Stomach (tissue), 9 donors: Measurements from ENCODE around the gene TGFBR2. TPM values are rescaled to one million over a fixed set of nuclear protein-coding genes. Genes with fewer than 3 reads are reported as not detected.

Experiments used
- DNase-seq, 2 donors: peaks; one replicate each; pipeline versions ENCODE4 v3.0.0 to v3.0.0-alpha.2; 2013 to 2019
- H3K27ac ChIP-seq, 5 donors: fragments of 200-600 bp in 4 of 5; sonication (generic) in 4 of 5; one replicate each; pipeline ENCODE4 v1.5.1; 2013 to 2019; ENCODE audit warnings: mild to moderate bottlenecking in 1 of 5, moderate library complexity in 1 of 5
- H3K27me3 ChIP-seq, 3 donors: fragments of 200-600 bp; sonication (generic); one replicate each; pipeline ENCODE4 v1.5.1; 2017 to 2019; ENCODE audit warnings: mixed run types in 1 of 3
- H3K36me3 ChIP-seq, 4 donors: fragments of 200-600 bp; sonication (generic); 1 replicate in 3 of 4; 2 replicates in 1 of 4; pipeline ENCODE4 v1.5.1; 2016 to 2019
- H3K4me1 ChIP-seq, 4 donors: fragments of 200-600 bp; sonication (generic); one replicate each; pipeline ENCODE4 v1.5.1; 2016 to 2019
- H3K4me3 ChIP-seq, 4 donors: fragments of 200-600 bp; sonication (generic) in 3 of 4; one replicate each; pipeline ENCODE4 v1.5.1; 2016 to 2019; ENCODE audit warnings: mild to moderate bottlenecking in 1 of 4
- H3K9me3 ChIP-seq, 4 donors: fragments of 200-600 bp; sonication (generic); one replicate each; pipeline ENCODE4 v1.5.1; 2016 to 2019
- EP300 ChIP-seq: sonication (generic); formaldehyde crosslinking; IDR thresholded peaks from one replicate; pipeline ENCODE4 v1.6.1; 2017; ENCODE audit warnings: antibody characterized with exemption
- POLR2A ChIP-seq, 4 donors: fragments of 450-650 bp; IDR thresholded peaks; one replicate each; pipeline ENCODE4 v1.6.1; 2016; ENCODE audit warnings: antibody characterized with exemption in 4 of 4, control low read depth in 2 of 4, mild to moderate bottlenecking in 1 of 4, moderate library complexity in 1 of 4
- POLR2AphosphoS5 ChIP-seq, 3 donors: sonication (generic); formaldehyde crosslinking; IDR thresholded peaks; one replicate each; pipeline ENCODE4 v1.6.1; 2016; ENCODE audit warnings: antibody characterized with exemption in 3 of 3
- WGBS, 5 donors: extraction: QIAGEN DNeasy Blood & Tissue Kit in 3 of 5; methylation state at CpG; one replicate each; pipeline versions ENCODE4 v1.1.5 to v1.1.7; 2013 to 2018; 5-methylcytosine and 5-hydroxymethylcytosine counted together
- intact Hi-C: fragments of 100-400 bp; cut with DNase I; formaldehyde crosslinking; loops from one replicate; pipeline ENCODE4 v1.15.1; 2023; ENCODE audit warnings: low total_unique reads
- polyA plus RNA-seq, 3 donors: library from polyadenylated mRNA; stranded (reverse); fragments of 200-250 nt; gene quantifications; one replicate each; pipeline ENCODE4 v1.2.3, GENCODE V29; 2013
- total RNA-seq, 5 donors: library from RNA; depleted of rRNA; stranded (reverse); fragments of >200 nt; gene quantifications; one replicate each; pipeline versions ENCODE4 v1.1.0 to v1.2.3, GENCODE V29; 2014 to 2016
- TF ChIP-seq, protein P1 (sequence below), 7 experiments: fragments of 450-650 bp in 4 of 7; fragments of 200-600 bp in 3 of 7; sonication (generic) in 3 of 7; IDR thresholded peaks; one replicate each; pipeline ENCODE4 v1.5.1; 2016 to 2019; ENCODE audit warnings: antibody characterized with exemption in 7 of 7, control low read depth in 2 of 7, mild to moderate bottlenecking in 1 of 7
- donor health status: healthy with polysubstance abuse.
- donor health status: Bipolar disorder and iron deficiency.
- donor health status: healthy.

TGFBR2 gene
- total and polyA plus RNA-seq, 8 donors, result 13.7 to 115 (median 66.3) TPM

DNA sequence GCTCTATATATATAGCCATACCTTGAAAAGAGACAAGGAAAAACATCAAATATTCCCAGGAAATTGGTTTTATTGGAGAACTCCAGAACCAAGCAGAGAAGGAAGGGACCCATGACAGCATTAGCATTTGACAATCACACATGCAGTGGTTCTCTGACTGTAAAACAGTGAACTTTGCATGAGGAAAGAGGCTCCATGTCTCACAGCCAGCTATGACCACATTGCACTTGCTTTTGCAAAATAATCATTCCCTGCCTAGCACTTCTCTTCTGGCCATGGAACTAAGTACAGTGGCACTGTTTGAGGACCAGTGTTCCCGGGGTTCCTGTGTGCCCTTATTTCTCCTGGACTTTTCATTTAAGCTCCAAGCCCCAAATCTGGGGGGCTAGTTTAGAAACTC, 85.5 kb downstream of the TGFBR2 start:
- Histone ChIP-seq H3K36me3 (peaks cover 35 to 86% (median 76%) of the 10 kb centered on the region in 4 donors), H3K27ac (peak overlapping the region in 3 of 5 donors; percentile 5 to 69 (median 40)), H3K4me1 (peaks cover 44 to 84% (median 66%) of the 10 kb centered on the region in 4 donors), H3K27me3 (no peaks in the 10 kb centered on the region), H3K4me3 (no peak overlapping the region), H3K9me3 (no peaks in the 10 kb centered on the region)
- TF ChIP-seq, protein P1, sequence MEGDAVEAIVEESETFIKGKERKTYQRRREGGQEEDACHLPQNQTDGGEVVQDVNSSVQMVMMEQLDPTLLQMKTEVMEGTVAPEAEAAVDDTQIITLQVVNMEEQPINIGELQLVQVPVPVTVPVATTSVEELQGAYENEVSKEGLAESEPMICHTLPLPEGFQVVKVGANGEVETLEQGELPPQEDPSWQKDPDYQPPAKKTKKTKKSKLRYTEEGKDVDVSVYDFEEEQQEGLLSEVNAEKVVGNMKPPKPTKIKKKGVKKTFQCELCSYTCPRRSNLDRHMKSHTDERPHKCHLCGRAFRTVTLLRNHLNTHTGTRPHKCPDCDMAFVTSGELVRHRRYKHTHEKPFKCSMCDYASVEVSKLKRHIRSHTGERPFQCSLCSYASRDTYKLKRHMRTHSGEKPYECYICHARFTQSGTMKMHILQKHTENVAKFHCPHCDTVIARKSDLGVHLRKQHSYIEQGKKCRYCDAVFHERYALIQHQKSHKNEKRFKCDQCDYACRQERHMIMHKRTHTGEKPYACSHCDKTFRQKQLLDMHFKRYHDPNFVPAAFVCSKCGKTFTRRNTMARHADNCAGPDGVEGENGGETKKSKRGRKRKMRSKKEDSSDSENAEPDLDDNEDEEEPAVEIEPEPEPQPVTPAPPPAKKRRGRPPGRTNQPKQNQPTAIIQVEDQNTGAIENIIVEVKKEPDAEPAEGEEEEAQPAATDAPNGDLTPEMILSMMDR (IDR thresholded peaks at IDR 0.05), result no peak
- TF ChIP-seq POLR2A (IDR thresholded peaks at IDR 0.05) (no peak), EP300 (no peak), POLR2AphosphoS5 (IDR thresholded peaks at IDR 0.05) (no peak)
- 52 to 80% (median 64%) methylated on average over 1 of the region's 1 CpG for WGBS, 5 donors
- intact Hi-C loops, result no loop called here
- DNase-seq, result no peak

DNA sequence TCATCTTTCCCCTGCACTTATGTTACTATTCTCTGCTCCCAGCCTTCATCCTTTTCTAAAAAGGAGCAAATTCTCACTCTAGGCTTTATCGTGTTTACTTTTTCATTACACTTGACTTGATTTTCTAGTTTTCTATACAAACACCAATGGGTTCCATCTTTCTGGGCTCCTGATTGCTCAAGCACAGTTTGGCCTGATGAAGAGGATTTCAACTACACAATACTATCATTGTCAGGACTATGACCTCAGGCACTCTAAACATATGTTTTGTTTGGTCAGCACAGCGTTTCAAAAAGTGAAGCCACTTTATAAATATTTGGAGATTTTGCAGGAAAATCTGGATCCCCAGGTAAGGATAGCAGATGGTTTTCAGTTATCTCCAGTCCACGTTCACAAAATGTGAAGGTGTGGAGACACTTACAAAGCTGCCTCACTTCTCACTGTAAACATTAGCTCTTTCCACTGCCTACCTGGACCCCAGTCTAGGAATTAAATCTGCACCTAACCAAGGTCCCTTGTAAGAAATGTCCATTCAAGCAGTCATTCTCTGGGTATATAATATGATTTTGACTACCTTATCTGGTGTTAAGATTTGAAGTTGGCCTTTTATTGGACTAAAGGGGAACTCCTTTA, 86.2 kb downstream of the TGFBR2 start:
- WGBS, 5 donors, result 49 to 64% (median 57%) methylated on average over 3 of the region's 3 CpGs
- intact Hi-C loops, result no loop called here
- Histone ChIP-seq H3K27me3 (no peaks in the 10 kb centered on the region), H3K36me3 (peaks cover 36 to 79% (median 69%) of the 10 kb centered on the region in 4 donors), H3K9me3 (no peaks in the 10 kb centered on the region), H3K4me1 (peaks cover 44 to 80% (median 64%) of the 10 kb centered on the region in 4 donors), H3K27ac (peak overlapping the region in 3 of 5 donors; percentile 5 to 40 (median 23)), H3K4me3 (no peak overlapping the region)
- no peak for TF ChIP-seq POLR2AphosphoS5 (IDR thresholded peaks at IDR 0.05)
- no peak for DNase-seq

DNA sequence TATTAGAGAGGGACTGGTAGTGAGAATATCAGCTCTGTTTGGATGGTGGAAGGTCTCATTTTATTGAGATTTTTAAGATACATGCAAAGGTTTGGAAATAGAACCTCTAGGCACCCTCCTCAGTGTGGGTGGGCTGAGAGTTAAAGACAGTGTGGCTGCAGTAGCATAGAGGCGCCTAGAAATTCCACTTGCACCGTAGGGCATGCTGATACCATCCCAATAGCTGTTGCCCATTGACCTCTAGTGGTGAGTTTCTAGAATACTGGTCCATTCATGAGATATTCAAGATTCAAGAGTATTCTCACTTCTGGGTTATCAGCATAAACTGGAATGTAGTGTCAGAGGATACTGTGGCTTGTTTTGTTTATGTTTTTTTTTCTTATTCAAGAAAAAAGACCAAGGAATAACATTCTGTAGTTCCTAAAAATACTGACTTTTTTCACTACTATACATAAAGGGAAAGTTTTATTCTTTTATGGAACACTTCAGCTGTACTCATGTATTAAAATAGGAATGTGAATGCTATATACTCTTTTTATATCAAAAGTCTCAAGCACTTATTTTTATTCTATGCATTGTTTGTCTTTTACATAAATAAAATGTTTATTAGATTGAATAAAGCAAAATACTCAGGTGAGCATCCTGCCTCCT, 87.2 kb downstream of the TGFBR2 start:
- WGBS, 5 donors, result 1 to 16% (median 4%) methylated on average over 2 of the region's 2 CpGs
- TF ChIP-seq POLR2A (IDR thresholded peaks at IDR 0.05) (no peak), POLR2AphosphoS5 (IDR thresholded peaks at IDR 0.05) (peak in 1 of 3 donors; percentile 58)
- TF ChIP-seq, protein P1 (IDR thresholded peaks at IDR 0.05), result peak in 5 of 7 experiments; percentile 70 to 78 (median 74)
- Histone ChIP-seq H3K27ac (peak overlapping the region in 3 of 5 donors; percentile 5 to 40 (median 23)), H3K27me3 (no peaks in the 10 kb centered on the region), H3K36me3 (peaks cover 37 to 70% (median 61%) of the 10 kb centered on the region in 4 donors), H3K4me3 (no peak overlapping the region), H3K9me3 (no peaks in the 10 kb centered on the region), H3K4me1 (peaks cover 38 to 70% (median 56%) of the 10 kb centered on the region in 4 donors)
- peak in 1 of 2 donors; percentile 89 for DNase-seq
- intact Hi-C loops, result no loop called here

DNA sequence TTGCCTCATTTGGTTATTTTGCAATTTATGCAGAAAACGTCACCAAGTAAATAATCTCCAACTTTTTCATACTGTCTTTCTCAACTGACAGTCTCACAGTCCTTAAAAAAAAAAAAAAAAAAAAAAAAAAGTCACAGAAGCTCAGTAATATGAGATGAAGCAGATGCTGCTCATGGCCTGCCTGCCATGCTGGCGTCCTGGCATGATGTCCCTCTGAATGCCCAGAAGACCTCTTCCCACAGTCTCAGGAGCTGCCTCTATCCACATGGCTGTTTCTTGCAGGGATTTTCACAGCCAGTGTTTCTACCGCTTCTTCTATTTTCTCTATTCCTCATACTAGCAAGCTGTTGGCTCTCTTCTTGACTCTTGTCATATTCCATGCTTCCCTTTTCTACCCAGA, 87.7 kb downstream of the TGFBR2 start:
- DNase-seq, result no peak
- Histone ChIP-seq H3K36me3 (peaks cover 37 to 70% (median 60%) of the 10 kb centered on the region in 4 donors), H3K27ac (no peak overlapping the region), H3K4me3 (no peak overlapping the region), H3K4me1 (peaks cover 32 to 64% (median 50%) of the 10 kb centered on the region in 4 donors), H3K27me3 (no peaks in the 10 kb centered on the region), H3K9me3 (no peaks in the 10 kb centered on the region)
- WGBS, 5 donors, result 71 to 79% (median 74%) methylated on average over 3 of the region's 3 CpGs
- intact Hi-C loops, result no loop called here
- TF ChIP-seq, protein P1 (IDR thresholded peaks at IDR 0.05), result no peak
- TF ChIP-seq POLR2AphosphoS5 (IDR thresholded peaks at IDR 0.05), result no peak
- no peak for TF ChIP-seq POLR2A (IDR thresholded peaks at IDR 0.05)
- no peak for TF ChIP-seq EP300
